HG03439 (cell line): ENCODE measurements around the gene RCSD1.
"Not testable (repeated sequence)": the region's sequence is repeated elsewhere in the genome, so short reads cannot be mapped to it uniquely, and the experiment has no call there.

Source experiments
- ATAC-seq: cut with Tn5 transposase; IDR thresholded peaks from one replicate; pipeline ENCODE4 v1.9.1; 2021; ENCODE audit warnings: mild to moderate bottlenecking, moderate library complexity; ENCODE audit not compliant: unreplicated experiment

RCSD1 gene

DNA sequence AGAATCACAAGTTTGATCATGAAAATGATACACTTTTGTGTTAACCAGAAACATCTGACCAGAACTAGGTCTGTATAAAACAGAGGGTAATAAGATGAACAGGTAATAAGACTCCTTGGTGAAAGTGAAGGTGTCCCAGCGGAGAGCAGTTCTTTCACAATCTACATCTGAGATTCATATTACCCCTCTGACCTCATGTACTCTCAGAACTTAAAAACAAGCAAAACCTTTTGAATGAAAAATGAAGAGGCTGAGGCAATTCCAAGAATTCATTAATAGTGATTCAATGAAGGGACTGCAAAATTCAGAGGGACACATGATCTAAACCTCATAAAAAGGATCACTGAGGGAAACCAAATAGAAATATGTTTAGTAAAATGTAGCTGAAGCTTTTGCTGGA lies 80.8 kb downstream of the RCSD1 start:
- ATAC-seq = no peak

- ATAC-seq = no peak
Observed at GRCh38 chr1:167711797-167712196, 81.8 kb downstream of the RCSD1 start.

DNA sequence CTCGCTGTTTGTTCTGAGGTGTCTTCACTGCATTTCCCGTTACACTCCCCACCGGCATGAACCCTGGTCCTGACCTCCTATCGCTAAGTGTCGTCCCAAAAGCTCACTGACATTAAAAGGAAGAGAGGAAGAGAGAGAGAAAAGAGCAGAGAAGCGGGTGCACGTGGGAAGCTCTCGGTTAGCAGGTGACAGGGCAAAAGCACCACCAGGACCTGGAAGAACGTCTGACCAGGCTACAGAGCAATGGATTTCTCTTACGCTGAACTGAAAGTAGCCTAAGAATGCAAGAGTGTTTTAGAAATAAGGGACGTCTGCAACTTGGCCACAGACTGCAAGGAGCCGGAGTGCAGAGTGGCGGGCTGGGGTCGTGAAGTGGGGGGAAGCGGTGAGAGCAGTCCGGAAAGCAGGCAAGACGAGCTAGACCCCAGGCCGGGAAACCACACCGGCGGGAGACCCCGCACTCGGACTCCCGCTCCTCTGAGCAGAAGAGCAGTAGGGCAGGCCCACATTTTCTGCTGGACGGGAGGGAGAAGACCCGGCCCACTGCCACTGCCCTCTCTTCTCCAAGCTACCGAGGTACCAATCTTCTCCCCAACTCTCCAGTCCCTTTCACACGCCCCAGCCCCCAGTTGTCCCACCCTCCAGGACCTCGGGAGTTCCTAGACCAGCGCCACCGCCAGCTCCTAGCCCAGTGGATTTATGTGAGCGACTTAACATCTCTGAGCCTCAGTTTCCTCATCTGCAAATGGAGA lies 83.5 kb downstream of the RCSD1 start:
- ATAC-seq = no peak

GRCh38 chr1:167714098-167714438 lies 84.0 kb downstream of the RCSD1 start:
- ATAC-seq = peak; percentile 51

GRCh38 chr1:167714439-167715156 lies 84.6 kb downstream of the RCSD1 start:
- ATAC-seq = peak; percentile 55

DNA sequence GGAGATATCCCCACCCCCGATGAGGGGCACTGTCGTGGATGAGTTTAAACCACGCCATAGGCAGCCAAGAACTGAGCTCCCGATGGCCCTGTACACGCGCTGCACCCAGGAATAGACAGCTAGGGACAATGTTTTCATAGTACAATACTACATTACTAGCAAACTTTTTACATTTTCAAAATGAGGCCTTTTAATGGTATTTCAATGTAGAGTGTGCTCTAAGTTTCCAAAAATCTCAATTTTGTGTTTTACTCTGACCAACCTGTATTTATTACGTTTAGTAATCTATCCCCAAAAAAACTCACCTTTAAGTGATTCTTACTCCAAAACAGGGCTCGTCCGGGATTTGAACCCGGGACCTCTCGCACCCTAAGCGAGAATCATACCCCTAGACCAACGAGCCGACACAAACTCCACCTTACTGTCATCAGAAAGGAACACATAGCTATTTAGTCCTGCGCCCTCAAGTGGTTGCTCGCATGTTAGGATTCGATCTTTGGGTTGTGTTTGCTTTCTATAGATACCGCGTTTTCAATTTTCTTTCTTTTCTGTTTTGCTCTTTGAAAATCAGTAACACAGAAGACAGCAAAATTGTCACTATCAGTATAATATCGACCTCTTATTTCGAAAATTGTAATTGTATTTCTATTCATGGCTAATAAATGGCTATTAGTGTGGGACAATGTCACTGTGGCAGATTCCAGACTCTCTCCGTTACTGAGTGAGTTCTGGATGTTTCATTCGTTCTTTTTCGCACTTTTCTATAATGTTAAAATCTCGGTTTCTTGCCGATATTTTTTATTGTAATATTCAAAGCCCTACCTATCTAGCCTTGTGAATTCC lies 85.3 kb downstream of the RCSD1 start:
- ATAC-seq = peak; percentile 49

DNA sequence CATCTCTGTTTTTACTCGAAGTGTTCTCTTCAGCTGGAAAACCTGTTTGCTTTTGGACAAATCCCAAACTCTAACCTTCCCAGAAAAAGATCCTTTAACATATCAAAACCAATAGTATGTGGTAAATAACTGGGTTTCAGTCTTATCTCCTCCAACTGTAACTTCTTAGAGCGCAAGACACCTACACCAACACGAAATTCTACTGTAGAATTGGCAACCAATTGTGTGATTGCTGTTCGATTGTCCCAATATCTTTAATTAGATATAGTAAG lies 85.9 kb downstream of the RCSD1 start:
- no peak for ATAC-seq

DNA sequence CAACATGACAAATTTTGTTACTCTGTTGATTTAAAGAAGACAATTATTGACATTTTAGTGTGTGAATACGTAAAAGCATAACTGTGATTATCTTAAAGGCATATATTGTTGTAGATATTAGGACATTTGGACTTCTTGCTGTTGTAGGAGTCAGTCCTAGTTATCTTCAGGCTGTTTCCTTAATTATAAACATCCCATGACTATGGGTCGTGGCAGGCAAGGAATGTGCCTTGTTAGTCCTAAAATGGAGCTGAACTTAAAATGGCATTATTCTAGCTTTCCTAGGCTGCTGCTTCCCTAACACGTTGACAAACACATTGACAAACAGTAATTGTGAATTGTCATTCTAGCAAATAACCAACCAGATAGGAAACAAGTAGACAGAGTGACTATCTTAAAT lies 87.3 kb downstream of the RCSD1 start:
- ATAC-seq = no peak

DNA sequence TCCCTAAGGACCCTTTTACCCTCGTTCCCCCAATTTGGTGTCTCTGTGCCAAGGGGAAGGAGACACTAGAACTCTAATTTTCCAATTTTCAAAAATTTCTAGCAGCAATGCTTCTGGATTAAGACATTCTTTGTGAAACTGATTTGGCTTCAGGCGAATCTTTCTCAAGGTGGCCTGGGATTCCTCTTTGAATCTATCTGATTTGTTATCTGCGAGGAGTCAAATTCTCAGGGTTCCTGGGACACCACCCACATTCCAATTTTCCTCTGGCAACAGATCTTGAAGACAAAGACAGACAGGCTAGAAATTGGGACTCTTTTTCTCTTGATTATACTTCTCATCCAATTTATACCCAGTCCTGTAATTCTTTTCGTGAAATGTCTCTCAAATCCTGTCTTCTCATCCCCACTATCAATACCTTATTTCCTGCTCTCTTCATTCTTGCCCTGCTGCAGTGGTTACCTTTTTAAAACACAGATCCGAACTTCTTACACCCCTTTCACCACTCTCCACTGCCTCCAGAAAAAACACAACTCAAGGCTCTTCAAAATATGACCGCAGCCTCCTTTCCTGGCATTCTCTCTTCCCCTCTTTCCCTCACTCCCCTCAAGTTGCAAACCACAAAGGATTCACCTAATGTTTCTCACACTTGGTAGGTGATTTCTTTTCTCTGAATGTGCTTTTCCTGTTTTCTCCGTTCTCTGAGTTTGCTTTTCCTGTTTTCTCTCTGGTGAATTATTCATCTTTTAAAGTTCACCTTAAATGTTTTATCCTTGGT lies 89.1 kb downstream of the RCSD1 start:
- ATAC-seq = no peak

DNA sequence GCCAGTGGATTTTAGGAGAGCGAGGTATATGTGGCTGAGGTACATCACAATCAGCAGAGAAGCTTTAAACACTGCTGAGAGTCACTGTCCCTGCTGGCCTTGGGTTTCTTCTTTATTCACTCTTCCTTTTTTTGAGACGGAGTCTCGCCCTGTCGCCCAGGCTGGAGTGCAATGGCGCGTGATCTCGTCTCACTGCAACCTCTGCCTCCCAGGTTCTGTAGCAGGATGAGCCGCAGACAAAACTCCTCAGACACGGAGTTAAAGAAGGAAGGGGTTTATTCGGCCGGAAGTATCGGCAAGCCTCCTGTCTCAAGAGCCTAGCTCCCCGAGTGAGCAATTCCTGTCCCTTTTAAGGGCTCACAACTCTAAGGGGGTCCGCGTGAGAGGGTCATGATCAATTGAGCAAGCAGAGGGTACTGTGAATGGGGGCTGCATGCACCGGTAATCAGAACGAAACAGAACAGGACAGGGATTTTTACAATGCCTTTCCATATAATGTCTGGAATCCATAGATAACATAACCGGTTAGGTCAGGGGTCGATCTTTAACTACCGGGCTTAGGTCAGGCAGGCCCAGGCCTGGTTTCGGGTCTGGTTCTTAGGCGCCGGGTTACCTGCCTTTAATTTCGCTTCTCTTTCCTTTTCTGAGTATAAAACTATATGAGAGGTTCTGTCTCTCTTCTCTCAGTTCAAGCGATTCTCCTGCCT lies 89.8 kb downstream of the RCSD1 start:
- not testable (repeated sequence) for ATAC-seq

GRCh38 chr1:167720965-167721616 lies 91.1 kb downstream of the RCSD1 start:
- no peak for ATAC-seq

GRCh38 chr1:167721617-167722151 lies 91.7 kb downstream of the RCSD1 start, which contains the start of gene MPZL1:
MPZL1 (plus strand) TSS chr1:167721982; CDS start chr1:167722152, 170 bp downstream.
- ATAC-seq = peak; percentile 89

- peak; percentile 44 for ATAC-seq
Observed at GRCh38 chr1:167722152-167722869, 92.3 kb downstream of the RCSD1 start.

GRCh38 chr1:167722870-167723251 lies 92.8 kb downstream of the RCSD1 start:
- ATAC-seq = no peak

DNA sequence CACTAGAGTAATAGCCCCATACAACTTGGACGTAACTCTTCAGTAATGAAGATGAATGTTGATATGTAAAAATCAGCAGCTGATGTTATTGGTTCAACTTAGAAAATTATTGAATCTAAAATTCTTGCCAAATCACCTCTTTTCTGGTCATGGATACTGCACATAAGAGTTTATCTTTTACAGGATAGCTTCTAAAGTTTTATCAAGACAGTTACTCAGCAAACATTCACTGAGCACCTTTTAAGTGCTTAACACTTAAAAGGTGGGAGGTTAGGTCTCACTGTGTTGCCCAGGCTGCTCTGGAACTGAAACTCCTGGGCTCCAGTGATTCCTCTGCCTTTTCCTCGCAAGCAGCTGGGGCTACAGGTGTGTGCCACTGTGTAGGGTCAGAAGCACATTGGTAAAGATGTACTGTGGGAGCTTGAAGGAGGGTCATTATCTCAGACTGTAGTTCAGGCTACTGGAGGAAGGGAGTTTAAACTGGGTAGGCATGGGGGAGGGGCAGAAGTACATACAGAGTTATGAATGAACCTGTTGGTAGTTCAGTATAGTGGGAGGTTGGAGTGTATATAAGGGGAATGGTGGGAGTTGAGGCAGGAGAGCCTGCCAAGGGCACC lies 93.8 kb downstream of the RCSD1 start:
- no peak for ATAC-seq

DNA sequence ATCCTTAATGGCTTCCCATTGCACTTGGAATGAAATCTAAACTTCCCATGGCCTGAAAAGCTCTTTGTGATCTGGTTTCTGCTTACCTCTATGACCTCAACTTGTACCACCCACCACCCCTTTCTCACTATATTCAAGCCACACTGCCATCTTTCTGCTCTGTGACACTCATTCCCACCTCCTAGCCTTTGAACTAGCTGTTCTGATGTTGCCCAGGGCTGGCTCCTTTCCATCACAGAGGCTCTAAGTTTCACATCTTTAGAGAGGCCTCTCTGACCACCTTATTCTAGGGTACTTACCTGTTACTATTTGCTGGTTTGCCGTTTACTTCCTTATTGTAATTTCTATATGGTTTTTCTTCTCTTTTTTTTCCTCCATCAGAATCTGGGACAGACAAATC lies 96.0 kb downstream of the RCSD1 start:
- ATAC-seq = no peak

DNA sequence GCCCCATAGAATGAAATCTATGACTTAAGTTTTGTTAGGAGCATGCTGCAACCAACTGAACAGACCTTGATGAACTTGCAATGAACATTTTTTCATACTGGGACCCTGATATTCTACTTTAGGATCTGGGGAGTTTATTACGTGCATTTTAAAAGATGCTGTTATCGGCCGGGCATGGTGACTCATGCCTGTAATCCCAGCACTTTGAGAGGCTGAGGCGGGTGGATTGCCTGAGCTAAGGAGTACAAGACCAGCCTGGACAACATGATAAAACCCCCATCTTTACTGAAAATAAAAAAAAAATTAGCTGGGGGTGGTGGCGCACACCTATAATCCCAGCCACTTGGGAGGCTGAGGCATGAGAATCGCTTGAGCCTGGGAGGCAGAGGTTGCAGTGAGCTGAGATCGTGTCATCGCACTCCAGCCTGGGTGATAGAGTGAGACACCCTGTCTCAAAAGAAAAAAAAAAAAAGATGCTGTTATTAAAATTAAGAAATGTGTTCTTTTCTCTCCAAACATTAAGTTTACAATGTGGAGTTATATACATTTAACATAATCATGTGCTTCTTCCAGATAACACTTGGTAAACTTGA lies 98.9 kb downstream of the RCSD1 start:
- no peak for ATAC-seq

DNA sequence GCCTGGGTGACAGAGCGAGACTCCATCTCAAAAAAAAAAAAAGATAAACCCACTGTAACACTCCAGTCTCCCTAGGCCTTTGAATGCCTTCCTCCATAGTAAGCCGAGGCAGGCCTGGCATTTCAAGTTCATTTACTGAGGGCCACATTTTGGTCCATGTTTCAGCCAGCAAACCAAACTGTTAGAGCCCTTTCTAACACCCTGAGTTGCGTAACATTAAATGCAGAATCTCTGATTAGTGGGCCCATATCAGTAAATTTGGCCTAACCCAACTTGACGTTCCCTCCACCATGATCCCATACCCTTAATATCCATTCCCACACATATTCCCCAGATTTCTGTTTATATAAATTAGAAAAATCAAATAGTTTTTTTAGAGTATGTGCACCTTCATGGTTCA lies 104.2 kb downstream of the RCSD1 start:
- no peak for ATAC-seq
